ENCODE measurements around the gene AKAP9.
"Not testable (repeated sequence)": the region's sequence is repeated elsewhere in the genome, so short reads cannot be mapped to it uniquely, and the experiment has no call there.

The AKAP9 gene

DNA sequence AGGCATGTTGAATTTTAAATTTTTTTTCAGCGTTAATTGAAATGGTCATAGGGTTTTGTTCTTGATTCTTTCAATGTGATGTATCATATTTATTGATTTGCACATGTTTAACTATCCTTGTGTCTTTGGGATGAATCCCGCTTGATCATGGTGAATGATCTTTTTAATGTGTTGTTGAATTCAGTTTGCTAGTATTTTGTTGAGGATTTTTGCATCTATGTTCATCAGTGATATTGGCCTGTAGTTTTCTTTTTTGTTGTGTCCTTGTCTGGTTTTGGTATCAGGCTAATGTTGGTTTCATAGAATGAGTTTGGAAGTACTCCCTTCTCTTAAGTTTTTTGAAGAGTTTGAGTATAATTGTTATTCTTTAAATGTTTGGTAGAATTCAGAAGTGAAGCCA, 26.9 kb downstream of the AKAP9 start:
- not testable (repeated sequence) for ATAC-seq, H3K4me3 Mint-ChIP-seq, H3K9me3 Mint-ChIP-seq, DNase-seq, H3K27me3 Mint-ChIP-seq, H3K27ac Mint-ChIP-seq
- peaks cover 47% of the 10 kb centered on the region for H3K4me1 Mint-ChIP-seq

GRCh38 chr7:91973639-91974038, 33.0 kb downstream of the AKAP9 start:
- Mint-ChIP-seq H3K9me3 (no peaks in the 10 kb centered on the region), H3K27me3 (no peaks in the 10 kb centered on the region), H3K4me3 (no peak overlapping the region), H3K4me1 (peaks cover 18% of the 10 kb centered on the region), H3K27ac (no peak overlapping the region)
- no peak for DNase-seq
- no peak for ATAC-seq

DNA sequence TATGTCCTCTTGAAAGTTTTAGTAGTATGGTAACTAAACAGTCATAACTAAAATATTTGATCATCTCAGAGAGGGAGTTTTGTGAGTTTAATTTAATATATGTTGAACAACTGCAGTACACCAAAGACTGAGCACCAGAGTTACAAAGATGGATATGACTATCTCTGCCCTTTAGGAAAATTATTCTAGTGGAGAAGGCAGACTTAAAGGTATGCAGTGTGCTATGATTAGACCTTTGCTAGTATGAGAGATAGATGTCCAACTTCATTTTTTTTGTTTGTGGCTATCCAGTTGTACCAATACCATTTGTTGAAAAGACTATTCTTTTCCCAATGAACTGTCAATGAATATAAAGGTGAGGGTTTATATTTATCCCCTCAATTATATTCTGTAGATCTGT, 33.4 kb downstream of the AKAP9 start:
- no peak overlapping the region for H3K4me3 Mint-ChIP-seq
- no peaks in the 10 kb centered on the region for H3K9me3 Mint-ChIP-seq
- peaks cover 17% of the 10 kb centered on the region for H3K4me1 Mint-ChIP-seq
- no peak overlapping the region for H3K27ac Mint-ChIP-seq
- DNase-seq, result no peak
- H3K27me3 Mint-ChIP-seq, result no peaks in the 10 kb centered on the region
- no peak for ATAC-seq

- Mint-ChIP-seq H3K27ac (peak overlapping the region in 1 of 2 donors; percentile 19), H3K4me3 (no peak overlapping the region), H3K9me3 (no peaks in the 10 kb centered on the region), H3K27me3 (no peaks in the 10 kb centered on the region), H3K4me1 (no peaks in the 10 kb centered on the region)
- DNase-seq, result no peak
- no peak for ATAC-seq
Measured at GRCh38 chr7:91976743-91977142, 36.1 kb downstream of the AKAP9 start.

DNA sequence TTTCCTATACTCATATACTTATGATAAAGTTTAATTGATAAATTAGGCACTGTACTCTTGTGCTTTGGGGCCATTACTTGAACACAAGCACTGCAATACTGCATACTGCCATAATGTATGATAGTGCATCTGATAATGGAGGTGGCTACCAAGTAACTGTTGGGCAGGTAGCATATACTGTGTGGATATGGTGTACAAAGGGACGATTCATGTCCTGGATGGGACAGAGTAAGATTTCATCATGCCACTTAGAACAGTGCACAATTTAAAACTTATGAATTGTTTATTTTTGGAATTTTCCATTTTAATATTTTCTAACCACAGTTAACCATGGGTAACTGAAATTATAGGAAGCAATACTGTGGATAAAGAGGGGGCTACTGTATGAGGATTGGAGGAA, 38.9 kb downstream of the AKAP9 start:
- peak; percentile 33 for ATAC-seq
- no peak overlapping the region for H3K4me3 Mint-ChIP-seq
- DNase-seq, result no peak

DNA sequence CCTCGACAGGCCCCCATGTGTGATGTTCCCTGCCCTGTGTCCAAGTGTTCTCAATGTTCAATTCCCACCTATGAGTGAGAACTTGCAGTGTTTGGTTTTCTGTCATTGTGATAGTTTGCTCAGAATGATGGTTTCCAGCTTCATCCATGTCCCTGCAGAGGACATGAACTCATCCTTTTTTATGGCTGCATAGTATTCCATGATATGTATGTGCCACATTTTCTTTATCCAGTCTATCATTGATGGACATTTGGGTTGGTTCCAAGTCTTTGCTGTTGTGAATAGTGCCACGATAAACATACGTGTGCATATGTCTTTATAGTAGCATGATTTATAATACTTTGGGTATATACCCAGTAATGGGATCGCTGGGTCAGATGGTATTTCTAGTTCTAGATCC, 41.7 kb downstream of the AKAP9 start:
- Mint-ChIP-seq H3K4me1 (peaks cover 12% of the 10 kb centered on the region), H3K9me3 (peaks cover 0 to 13% of the 10 kb centered on the region in 2 donors)
- H3K4me3 Mint-ChIP-seq, H3K27ac Mint-ChIP-seq, DNase-seq, H3K27me3 Mint-ChIP-seq, ATAC-seq: not testable (repeated sequence)

More for the DNA sequence above, 38.9 kb downstream of the AKAP9 start:
- Mint-ChIP-seq H3K27me3 (no peaks in the 10 kb centered on the region), H3K9me3 (peaks cover 0 to 11% of the 10 kb centered on the region in 2 donors), H3K4me1 (peaks cover 9% of the 10 kb centered on the region), H3K27ac (no peak overlapping the region)

GRCh38 chr7:91988213-91988612, 47.6 kb downstream of the AKAP9 start:
- Mint-ChIP-seq H3K9me3 (peaks cover 0 to 9% of the 10 kb centered on the region in 2 donors), H3K4me3 (no peak overlapping the region), H3K27ac (peak overlapping the region in 1 of 2 donors; percentile 36), H3K4me1 (peaks cover 12% of the 10 kb centered on the region), H3K27me3 (no peaks in the 10 kb centered on the region)
- no peak for DNase-seq
- ATAC-seq, result no peak

DNA sequence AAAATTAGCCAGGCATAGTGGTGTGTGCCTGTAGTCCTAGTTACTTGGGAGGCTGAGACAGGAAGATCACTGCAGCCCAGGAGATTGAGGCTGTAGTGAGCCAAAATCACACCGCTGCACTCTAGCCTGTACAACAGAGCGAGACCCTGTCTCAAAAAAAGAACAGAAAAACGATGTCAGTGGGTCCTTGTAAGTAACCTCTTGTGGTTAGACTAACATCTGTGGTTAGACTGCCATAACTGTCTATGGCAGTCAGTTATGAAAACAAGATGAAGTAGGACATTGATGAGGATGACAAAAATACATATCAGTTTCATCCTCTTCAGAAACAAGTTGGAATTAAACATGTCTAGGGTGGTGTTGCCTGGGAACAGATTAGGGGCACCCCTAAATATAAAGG, 53.3 kb downstream of the AKAP9 start:
- no peaks in the 10 kb centered on the region for H3K4me1 Mint-ChIP-seq
- H3K27me3 Mint-ChIP-seq, result no peaks in the 10 kb centered on the region
- no peak for ATAC-seq
- H3K27ac Mint-ChIP-seq, result no peak overlapping the region
- no peaks in the 10 kb centered on the region for H3K9me3 Mint-ChIP-seq
- no peak overlapping the region for H3K4me3 Mint-ChIP-seq
- no peak for DNase-seq

DNA sequence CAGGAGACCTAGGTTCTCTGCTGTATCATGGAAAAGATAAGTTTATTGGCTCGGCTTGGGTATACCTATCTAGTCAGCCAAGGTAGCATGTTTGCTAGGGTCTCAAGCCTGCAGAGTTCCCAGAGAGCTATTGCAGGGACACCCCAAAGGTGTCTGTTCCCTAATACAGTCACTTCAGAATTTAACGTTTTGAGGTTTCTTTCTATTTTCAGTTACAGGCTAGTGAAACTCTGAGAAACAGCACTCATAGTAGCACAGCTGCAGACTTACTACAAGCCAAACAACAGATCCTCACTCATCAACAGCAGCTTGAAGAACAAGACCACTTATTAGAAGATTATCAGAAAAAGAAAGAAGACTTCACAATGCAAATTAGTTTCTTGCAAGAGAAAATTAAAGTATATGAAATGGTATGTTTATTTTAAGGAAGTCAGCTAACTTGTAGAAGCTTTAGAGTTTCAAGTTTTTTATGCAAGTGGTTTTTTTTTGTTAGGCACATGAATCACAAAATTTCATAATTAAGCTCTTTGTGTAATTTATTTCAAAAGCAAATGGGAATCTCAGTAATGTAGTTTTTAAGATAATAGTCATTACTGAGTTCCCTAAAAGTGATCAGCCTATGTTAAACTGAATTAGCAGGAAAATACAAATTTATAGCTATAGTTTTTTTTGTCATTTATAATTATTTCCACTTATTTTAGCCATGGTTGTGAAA, 54.9 kb downstream of the AKAP9 start:
- no peaks in the 10 kb centered on the region for H3K27me3 Mint-ChIP-seq
- DNase-seq (no peak), ATAC-seq (no peak)
- no peaks in the 10 kb centered on the region for H3K4me1 Mint-ChIP-seq
- H3K9me3 Mint-ChIP-seq, result no peaks in the 10 kb centered on the region
- H3K27ac Mint-ChIP-seq, result no peak overlapping the region
- no peak overlapping the region for H3K4me3 Mint-ChIP-seq

DNA sequence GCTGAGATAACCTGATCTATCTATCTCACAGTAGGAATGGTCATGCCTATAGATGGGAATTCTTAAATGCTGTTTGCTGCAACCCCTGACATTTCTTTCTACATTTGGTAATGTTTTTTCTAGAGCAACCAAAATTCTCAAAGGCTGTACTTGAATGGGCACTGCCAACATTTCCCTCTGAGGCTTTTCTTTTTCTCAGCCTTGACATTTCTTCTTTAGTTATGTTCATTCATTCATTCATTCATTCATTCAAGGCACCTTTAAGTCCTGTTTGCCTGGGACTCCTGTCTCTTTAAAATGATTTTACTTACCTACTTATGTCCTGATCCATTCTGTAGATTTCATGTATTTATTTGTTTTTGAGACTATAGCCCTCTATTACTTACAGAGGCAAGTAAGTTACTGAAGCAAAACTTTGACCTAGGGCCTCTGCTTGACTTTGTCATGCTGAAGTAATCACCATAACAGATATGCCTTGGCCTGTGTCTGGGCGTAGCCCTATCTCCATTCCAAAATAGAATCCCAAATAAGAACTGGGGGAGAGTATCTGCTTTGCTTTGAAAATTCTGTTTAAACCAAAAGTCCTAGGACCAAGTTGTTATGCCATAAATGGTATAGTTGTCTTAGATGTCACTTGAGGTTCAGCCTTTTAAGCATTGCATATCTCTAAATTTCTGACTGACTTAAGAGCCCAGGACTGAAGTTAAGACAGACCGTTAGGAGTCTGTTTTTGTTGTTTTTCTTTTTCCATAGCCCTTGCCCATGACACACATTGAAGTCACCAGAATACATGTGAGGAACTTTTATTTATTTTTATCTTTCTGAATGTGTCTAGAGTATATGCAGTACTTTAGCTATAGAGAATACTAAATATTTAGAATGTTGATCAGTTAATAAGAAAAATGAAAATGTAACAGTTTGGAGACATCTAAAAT, 59.2 kb downstream of the AKAP9 start:
- Mint-ChIP-seq H3K27ac (peak overlapping the region in 1 of 2 donors; percentile 4), H3K4me1 (no peaks in the 10 kb centered on the region), H3K27me3 (no peaks in the 10 kb centered on the region), H3K9me3 (peaks cover 0 to under 1% of the 10 kb centered on the region in 2 donors), H3K4me3 (no peak overlapping the region)
- DNase-seq (no peak), ATAC-seq (no peak)

- no peak for ATAC-seq
- H3K27me3 Mint-ChIP-seq, result no peaks in the 10 kb centered on the region
- H3K4me1 Mint-ChIP-seq, result no peaks in the 10 kb centered on the region
- H3K4me3 Mint-ChIP-seq, result no peak overlapping the region
- H3K9me3 Mint-ChIP-seq, result peaks cover 0 to 4% of the 10 kb centered on the region in 2 donors
- DNase-seq, result no peak
- no peak overlapping the region for H3K27ac Mint-ChIP-seq
Measured at GRCh38 chr7:92002720-92003119, 62.1 kb downstream of the AKAP9 start.

DNA sequence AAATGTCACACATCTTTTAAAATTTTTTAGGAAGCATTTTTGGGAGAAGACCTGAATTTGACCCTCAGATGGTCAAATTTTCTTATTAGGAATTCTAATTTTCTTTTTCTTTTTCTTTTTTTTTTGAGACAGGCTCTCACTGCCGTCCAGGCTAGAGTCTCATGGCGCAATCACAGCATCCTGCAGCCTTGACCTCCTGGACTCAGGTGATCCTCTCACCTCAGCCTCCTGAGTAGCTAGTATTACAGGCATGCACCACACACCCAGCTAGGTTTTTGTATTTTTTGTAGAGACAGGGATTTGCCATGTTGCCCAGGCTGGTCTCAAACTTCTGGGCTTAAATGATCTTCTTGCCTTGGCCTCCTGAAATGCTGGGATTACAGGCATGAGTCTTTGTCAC, 65.4 kb downstream of the AKAP9 start:
- Mint-ChIP-seq H3K27ac (no peak overlapping the region), H3K9me3 (peaks cover 0 to 8% of the 10 kb centered on the region in 2 donors), H3K4me1 (no peaks in the 10 kb centered on the region), H3K4me3 (no peak overlapping the region), H3K27me3 (no peaks in the 10 kb centered on the region)
- ATAC-seq (no peak), DNase-seq (no peak)

- Mint-ChIP-seq H3K27ac (no peak overlapping the region), H3K4me1 (no peaks in the 10 kb centered on the region), H3K27me3 (no peaks in the 10 kb centered on the region), H3K9me3 (peaks cover 0 to 5% of the 10 kb centered on the region in 2 donors), H3K4me3 (no peak overlapping the region)
- DNase-seq, result no peak
- no peak for ATAC-seq
Measured at GRCh38 chr7:92010215-92010614, 69.6 kb downstream of the AKAP9 start.

DNA sequence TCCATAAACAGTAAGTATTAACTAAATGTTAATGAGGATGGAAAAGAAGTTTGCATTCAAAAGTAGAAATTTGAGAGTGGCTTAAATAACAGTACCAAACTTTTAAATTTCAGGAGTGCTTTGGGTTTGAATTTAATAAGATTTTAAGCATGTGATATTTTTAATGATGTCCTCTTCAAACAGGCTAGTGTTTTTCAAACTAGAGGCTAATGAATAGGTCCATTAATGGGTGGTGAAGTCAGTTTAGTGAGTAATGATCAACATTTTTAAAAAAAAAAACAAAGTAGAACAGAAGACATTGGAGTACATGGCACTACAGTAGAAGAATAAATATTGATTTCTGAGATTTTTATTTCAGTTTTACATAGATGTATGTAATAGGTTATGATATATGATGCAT, 72.9 kb downstream of the AKAP9 start:
- Mint-ChIP-seq H3K27me3 (no peaks in the 10 kb centered on the region), H3K4me1 (no peaks in the 10 kb centered on the region), H3K9me3 (peaks cover 0 to 4% of the 10 kb centered on the region in 2 donors), H3K27ac (no peak overlapping the region), H3K4me3 (no peak overlapping the region)
- ATAC-seq (no peak), DNase-seq (no peak)

- Mint-ChIP-seq H3K27ac (no peak overlapping the region), H3K4me3 (no peak overlapping the region), H3K4me1 (no peaks in the 10 kb centered on the region), H3K27me3 (no peaks in the 10 kb centered on the region), H3K9me3 (no peaks in the 10 kb centered on the region)
- ATAC-seq, result no peak
- no peak for DNase-seq
Measured at GRCh38 chr7:92020636-92021035, 80.0 kb downstream of the AKAP9 start.

GRCh38 chr7:92025260-92025659, 84.6 kb downstream of the AKAP9 start:
- DNase-seq (no peak), ATAC-seq (no peak)
- H3K27me3 Mint-ChIP-seq, result no peaks in the 10 kb centered on the region
- H3K4me1 Mint-ChIP-seq, result no peaks in the 10 kb centered on the region
- no peak overlapping the region for H3K4me3 Mint-ChIP-seq
- H3K27ac Mint-ChIP-seq, result no peak overlapping the region
- H3K9me3 Mint-ChIP-seq, result peaks cover 7 to 8% of the 10 kb centered on the region in 2 donors

Data from stimulated activated naive CD8-positive, alpha-beta T cell treated with anti-CD3 and anti-CD28 coated beads, Interleukin-15, amount 100 ng/mL, for 72 hours (primary cell).